GM12873 (cell line): ENCODE results near the gene ACAA1.
A peak's percentile ranks its signal among the peaks of the same experiment; 100 is the strongest.

Source experiments
- CTCF ChIP-seq: IDR thresholded peaks from 2 replicates; pipeline ENCODE4 v1.5.1; 2012; ENCODE audit warnings: low read depth, mild to moderate bottlenecking, moderate library complexity, low read length, control low read depth; ENCODE audit not compliant: insufficient read depth; ENCODE audit errors: missing control alignments

Gene ACAA1

GRCh38 chr3:38151667-38152265 lies 14.8 kb upstream of the ACAA1 start:
- TF ChIP-seq CTCF = no peak

GRCh38 chr3:38150780-38151528 lies 14.0 kb upstream of the ACAA1 start:
- TF ChIP-seq CTCF = peak; percentile 40

GRCh38 chr3:38149708-38150107 lies 12.8 kb upstream of the ACAA1 start:
- TF ChIP-seq CTCF = no peak

GRCh38 chr3:38148311-38148882 lies 11.5 kb upstream of the ACAA1 start:
- no peak for TF ChIP-seq CTCF

- no peak for TF ChIP-seq CTCF
Measured at GRCh38 chr3:38147421-38147820, 10.5 kb upstream of the ACAA1 start.

GRCh38 chr3:38146504-38146903 lies 9.6 kb upstream of the ACAA1 start:
- TF ChIP-seq CTCF = no peak

GRCh38 chr3:38143511-38143910 lies 6.6 kb upstream of the ACAA1 start:
- no peak for TF ChIP-seq CTCF
